GM12892 (cell line): ENCODE results near the gene IGSF5.

Experiments used
- POLR2A ChIP-seq: IDR thresholded peaks from 2 replicates; pipeline ENCODE4 v1.6.1; 2011; ENCODE audit warnings: low read depth, low read length, control low read depth
- POLR2AphosphoS5 ChIP-seq: IDR thresholded peaks from 2 replicates; pipeline ENCODE4 v1.6.1; 2011; ENCODE audit warnings: low read depth, low read length, control low read depth

DNA sequence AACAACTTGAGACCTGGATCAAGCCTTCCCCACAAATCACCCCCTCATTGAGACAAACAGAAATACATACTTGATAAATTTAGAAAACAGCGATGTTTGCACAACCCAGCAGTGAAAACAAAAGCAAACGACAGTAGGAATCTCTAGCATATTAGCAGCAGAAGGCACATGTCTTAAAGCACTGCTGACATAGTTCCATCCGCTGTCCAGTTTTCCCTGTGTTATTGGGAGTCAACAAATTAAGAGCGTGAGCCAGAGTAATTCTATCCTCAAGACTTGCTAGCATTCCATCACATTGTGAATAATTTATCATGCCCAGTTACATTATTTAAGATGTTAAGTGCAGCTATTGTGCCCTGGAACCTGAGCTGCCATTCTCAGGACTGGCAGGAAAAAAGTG, 55.3 kb downstream of the IGSF5 start:
- TF ChIP-seq POLR2AphosphoS5: no peak
- no peak for TF ChIP-seq POLR2A
